Stimulated activated effector memory CD8-positive, alpha-beta T cell treated with anti-CD3 and anti-CD28 coated beads, Interleukin-12 subunit alpha, Interleukin-12 subunit beta, amount 100 ng/mL, for 72 hours (primary cell): Measurements from ENCODE around the gene ARL4D.

Experiments
- ATAC-seq: fragments of 150-1000 bp; cut with Tn5 transposase; 2 replicates; pipeline ENCODE4 v1.10.0; 2021
- DNase-seq, 2 donors: peaks; one replicate each; pipeline ENCODE4 v3.0.0; 2021 to 2022; ENCODE audit warnings: low spot score in 2 of 2
- H3K27ac Mint-ChIP-seq: one replicate; pipeline ENCODE4 v1.8.0; 2022; ENCODE audit warnings: mild to moderate bottlenecking, mixed read lengths
- H3K36me3 Mint-ChIP-seq: one replicate; pipeline ENCODE4 v1.8.0; 2022; ENCODE audit warnings: mild to moderate bottlenecking, mixed read lengths
- H3K4me1 Mint-ChIP-seq: one replicate; pipeline ENCODE4 v1.8.0; 2022; ENCODE audit warnings: mixed read lengths
- H3K4me3 Mint-ChIP-seq: one replicate; pipeline ENCODE4 v1.8.0; 2022; ENCODE audit warnings: mild to moderate bottlenecking, mixed read lengths
- H3K9me3 Mint-ChIP-seq: one replicate; pipeline ENCODE4 v1.8.0; 2022; ENCODE audit warnings: mixed read lengths

Gene ARL4D

GRCh38 chr17:43446773-43447172 is 48.0 kb downstream of the ARL4D start:
- DNase-seq (no peak), ATAC-seq (no peak)
- H3K9me3 Mint-ChIP-seq: no peaks in the 10 kb centered on the region
- no peak overlapping the region for H3K27ac Mint-ChIP-seq
- no peaks in the 10 kb centered on the region for H3K36me3 Mint-ChIP-seq
- H3K4me1 Mint-ChIP-seq: no peaks in the 10 kb centered on the region
- H3K4me3 Mint-ChIP-seq: no peak overlapping the region

DNA sequence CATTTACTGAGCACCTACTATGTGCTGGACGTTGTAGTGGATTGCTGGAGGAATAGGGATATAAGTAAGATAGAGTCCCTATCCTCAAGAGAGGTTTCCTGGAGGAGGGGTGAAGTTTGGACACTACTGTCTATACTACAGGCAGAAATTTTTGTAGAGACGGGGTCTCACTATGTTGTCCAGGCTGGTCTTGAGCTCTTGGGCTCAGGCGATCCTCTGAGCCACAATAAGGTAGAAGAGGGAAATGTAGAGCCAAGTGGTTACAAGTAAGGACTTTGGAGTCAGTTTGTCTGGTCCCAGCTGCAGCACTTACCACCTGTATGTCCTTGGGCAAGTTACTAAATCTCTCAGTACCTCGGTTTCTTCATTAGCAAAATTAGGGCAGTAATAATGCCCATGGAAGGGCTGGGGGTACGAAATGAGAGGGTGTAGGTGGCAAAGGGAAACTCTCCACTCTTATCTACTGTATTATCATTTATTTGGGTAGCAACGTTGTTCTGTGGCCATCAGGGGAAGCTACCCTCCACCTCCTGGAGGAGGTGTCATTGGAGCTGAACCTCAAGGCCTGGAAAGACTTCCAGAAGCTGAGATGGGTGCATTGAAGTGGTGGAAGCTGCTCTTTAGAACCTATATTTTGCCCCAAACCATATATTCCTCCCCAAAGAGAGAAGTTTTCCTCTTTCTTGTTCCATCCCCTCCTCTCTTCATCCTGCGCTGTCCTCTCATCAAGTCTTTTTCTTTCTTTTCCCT is 50.1 kb downstream of the ARL4D start:
- Mint-ChIP-seq H3K9me3 (no peaks in the 10 kb centered on the region), H3K27ac (no peak overlapping the region), H3K36me3 (no peaks in the 10 kb centered on the region), H3K4me1 (no peaks in the 10 kb centered on the region), H3K4me3 (no peak overlapping the region)
- no peak for DNase-seq
- ATAC-seq: no peak

DNA sequence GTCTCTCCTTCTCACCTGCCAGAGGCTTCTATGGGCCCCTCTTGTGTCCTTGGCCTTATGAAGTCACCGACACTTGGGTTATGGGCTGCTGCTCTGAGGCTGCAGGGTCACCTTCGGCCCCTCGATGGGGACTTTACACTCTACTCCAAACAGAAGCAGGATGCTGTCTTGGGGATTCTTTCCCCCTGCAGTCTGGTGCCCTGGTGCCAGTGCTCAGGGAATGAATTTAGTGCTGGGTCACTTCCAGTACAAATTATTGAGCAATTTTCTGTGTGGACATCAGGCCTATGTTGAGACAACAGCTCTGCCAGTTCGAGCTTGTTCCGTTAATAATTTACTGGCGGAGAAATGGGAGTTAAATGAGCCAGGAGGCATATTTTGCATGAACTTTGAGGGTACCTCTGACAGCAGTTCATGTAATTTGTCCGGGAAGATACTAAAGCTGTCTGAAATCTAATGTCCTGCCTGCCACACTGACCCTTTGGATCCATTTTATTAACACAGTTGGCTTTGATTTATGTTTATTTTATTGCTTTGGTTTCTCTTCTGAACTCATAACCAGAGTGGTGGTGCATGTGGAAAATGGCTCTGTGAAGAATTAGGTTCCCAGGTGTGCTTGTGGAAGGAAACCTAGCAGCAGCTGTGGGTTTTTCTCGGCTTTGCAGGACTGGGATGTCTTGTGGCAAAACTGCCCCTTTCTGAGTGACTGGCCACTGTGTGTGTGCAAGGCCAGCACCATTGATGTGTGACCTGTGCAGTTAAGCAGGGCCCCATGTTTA is 50.9 kb downstream of the ARL4D start:
- Mint-ChIP-seq H3K27ac (no peak overlapping the region), H3K4me1 (no peaks in the 10 kb centered on the region), H3K4me3 (no peak overlapping the region), H3K9me3 (no peaks in the 10 kb centered on the region), H3K36me3 (no peaks in the 10 kb centered on the region)
- ATAC-seq (no peak), DNase-seq (no peak)
